NCI-H82 (cell line): ENCODE data around the gene RFX4.

Experiments used
- DNase-seq: peaks from one replicate; lab custom pipeline; 2025; lab: John Stamatoyannopoulos, UW

The RFX4 gene

GRCh38 chr12:106582641-106583230 lies at the start of gene RFX4:
TSS of gene RFX4 (plus strand) at chr12:106583004. CDS start at chr12:106583321, 317 bp downstream.
- peak; percentile 15 for DNase-seq

GRCh38 chr12:106541201-106541600 lies 41.6 kb upstream of the RFX4 start:
- DNase-seq, result no peak

- no peak for DNase-seq
Observed at GRCh38 chr12:106551410-106551809, 31.4 kb upstream of the RFX4 start.

- DNase-seq, result no peak
Observed at GRCh38 chr12:106552228-106552627, 30.6 kb upstream of the RFX4 start.

- DNase-seq, result no peak
Observed at GRCh38 chr12:106564678-106565329, 18.0 kb upstream of the RFX4 start.

GRCh38 chr12:106566771-106567170 lies 16.0 kb upstream of the RFX4 start:
- DNase-seq, result no peak

GRCh38 chr12:106573239-106573638 lies 9.6 kb upstream of the RFX4 start:
- no peak for DNase-seq

GRCh38 chr12:106576848-106577247 lies 6.0 kb upstream of the RFX4 start:
- no peak for DNase-seq

GRCh38 chr12:106580671-106581508 lies 1.9 kb upstream of the RFX4 start:
- no peak for DNase-seq

GRCh38 chr12:106581543-106582248 lies 1.1 kb upstream of the RFX4 start:
- DNase-seq, result peak; percentile 30

GRCh38 chr12:106582249-106582591 lies 584 bp upstream of the RFX4 start:
- DNase-seq, result no peak

GRCh38 chr12:106583242-106584103 lies 669 bp downstream of the RFX4 start:
- no peak for DNase-seq

GRCh38 chr12:106584104-106585064 lies 1.6 kb downstream of the RFX4 start:
- peak; percentile 30 for DNase-seq

GRCh38 chr12:106585105-106585520 lies 2.3 kb downstream of the RFX4 start:
- DNase-seq, result no peak

- DNase-seq, result peak; percentile 46
Observed at GRCh38 chr12:106585521-106586277, 2.9 kb downstream of the RFX4 start.

- DNase-seq, result no peak
Observed at GRCh38 chr12:106586278-106586802, 3.5 kb downstream of the RFX4 start.

- no peak for DNase-seq
Observed at GRCh38 chr12:106586803-106587684, 4.2 kb downstream of the RFX4 start.

- no peak for DNase-seq
Observed at GRCh38 chr12:106588771-106589170, 6.0 kb downstream of the RFX4 start.
